GM18909 (cell line): Measurements from ENCODE around the gene RPH3AL.
"Not testable (repeated sequence)": the region's sequence is repeated elsewhere in the genome, so short reads cannot be mapped to it uniquely, and the experiment has no call there.

Experiments
- ATAC-seq: cut with Tn5 transposase; IDR thresholded peaks from one replicate; pipeline ENCODE4 v1.9.1; 2021; ENCODE audit warnings: mild to moderate bottlenecking; ENCODE audit not compliant: unreplicated experiment, poor library complexity

Gene RPH3AL

GRCh38 chr17:171871-172270 lies 180.7 kb downstream of the RPH3AL start:
- ATAC-seq = no peak

- no peak for ATAC-seq
Measured at GRCh38 chr17:170130-170670, 182.4 kb downstream of the RPH3AL start.

- not testable (repeated sequence) for ATAC-seq
Measured at GRCh38 chr17:168614-169013, 184.0 kb downstream of the RPH3AL start.

- ATAC-seq = no peak
Measured at GRCh38 chr17:165939-166338, 186.7 kb downstream of the RPH3AL start.

GRCh38 chr17:164303-165235 lies 188.0 kb downstream of the RPH3AL start:
- no peak for ATAC-seq

- ATAC-seq = no peak
Measured at GRCh38 chr17:163514-164098, 189.0 kb downstream of the RPH3AL start.

GRCh38 chr17:162689-163088 lies 189.9 kb downstream of the RPH3AL start:
- no peak for ATAC-seq
